ENCODE results near the gene ATP6V0C.
"Not testable (repeated sequence)": the region's sequence is repeated elsewhere in the genome, so short reads cannot be mapped to it uniquely, and the experiment has no call there.

ATP6V0C gene

DNA sequence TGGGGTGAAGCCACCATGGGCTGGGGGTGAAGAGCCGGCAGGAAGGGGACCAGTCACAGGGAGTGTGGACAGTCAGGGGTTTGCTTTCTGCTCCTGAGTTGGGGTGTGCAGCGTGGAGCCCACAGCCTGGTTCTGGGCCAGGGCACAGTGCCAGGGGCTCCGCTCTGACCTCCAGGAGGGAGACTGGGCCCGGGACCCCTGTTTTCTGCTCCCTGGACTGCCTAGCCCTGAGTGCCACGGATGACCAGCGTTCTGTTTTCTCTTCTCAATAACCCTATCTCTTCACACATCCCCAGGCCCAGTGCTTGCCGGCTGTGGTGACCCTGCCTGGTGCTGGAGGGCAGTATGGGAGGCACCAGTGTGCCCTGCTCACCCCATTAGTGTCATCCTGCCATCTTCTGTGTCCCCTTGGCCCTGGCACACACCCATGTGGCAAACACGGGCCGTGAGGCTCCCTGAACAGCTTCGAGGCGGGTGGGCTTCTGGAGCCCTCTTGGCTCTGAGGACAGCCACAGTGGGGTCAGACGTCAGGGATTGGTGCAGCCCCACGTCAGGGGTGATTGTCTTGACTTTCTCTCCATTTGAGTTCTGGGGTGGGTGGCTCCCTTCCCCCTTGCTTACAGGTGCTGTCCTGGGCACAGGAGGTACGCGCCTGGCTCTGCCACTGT, 16.3 kb downstream of the ATP6V0C start:
- no peak for DNase-seq

DNA sequence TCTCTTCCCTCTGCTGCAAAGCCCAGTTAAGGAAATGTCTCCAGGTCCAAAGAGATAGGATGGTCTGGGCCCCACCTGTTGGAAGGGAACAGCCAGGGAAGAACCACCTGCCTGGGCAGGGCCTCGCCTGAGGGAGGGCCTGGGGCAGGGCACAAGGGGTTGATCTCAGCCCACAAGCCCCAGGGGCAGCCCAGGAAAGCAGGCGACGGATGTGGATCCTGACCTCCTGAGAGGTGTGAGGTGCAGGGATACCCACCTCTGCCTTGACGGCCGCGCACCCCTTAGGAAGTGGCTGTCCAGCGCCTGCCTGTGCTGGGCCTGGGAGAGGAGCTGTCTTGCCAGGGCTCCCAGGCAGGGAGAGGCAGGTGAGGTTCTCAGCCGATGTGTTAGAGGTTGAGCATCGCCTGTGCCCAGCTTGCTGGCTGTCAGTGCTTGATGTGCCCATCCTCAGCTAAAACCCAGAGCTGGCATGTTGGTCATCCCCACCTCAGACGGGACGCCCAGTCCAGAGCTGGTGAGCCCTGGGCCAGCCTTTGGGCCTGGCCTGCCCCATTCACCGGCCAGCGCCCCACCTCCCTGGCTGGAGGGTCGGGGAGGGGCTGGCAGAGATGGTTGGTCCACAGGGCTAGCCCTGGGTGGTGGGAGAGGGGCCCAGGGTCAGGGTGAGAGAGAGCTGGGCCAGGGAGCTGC, 17.0 kb downstream of the ATP6V0C start:
- DNase-seq = no peak

- no peak for DNase-seq
These were observed 17.6 kb downstream of the ATP6V0C start, which contains the start of gene CEMP1 for GRCh38 chr16:2531371-2531695. CEMP1 (minus strand) TSS chr16:2531408; CDS start chr16:2531073, 335 bp downstream.

GRCh38 chr16:2531696-2532493, 18.1 kb downstream of the ATP6V0C start:
- DNase-seq = peak; percentile 99

DNA sequence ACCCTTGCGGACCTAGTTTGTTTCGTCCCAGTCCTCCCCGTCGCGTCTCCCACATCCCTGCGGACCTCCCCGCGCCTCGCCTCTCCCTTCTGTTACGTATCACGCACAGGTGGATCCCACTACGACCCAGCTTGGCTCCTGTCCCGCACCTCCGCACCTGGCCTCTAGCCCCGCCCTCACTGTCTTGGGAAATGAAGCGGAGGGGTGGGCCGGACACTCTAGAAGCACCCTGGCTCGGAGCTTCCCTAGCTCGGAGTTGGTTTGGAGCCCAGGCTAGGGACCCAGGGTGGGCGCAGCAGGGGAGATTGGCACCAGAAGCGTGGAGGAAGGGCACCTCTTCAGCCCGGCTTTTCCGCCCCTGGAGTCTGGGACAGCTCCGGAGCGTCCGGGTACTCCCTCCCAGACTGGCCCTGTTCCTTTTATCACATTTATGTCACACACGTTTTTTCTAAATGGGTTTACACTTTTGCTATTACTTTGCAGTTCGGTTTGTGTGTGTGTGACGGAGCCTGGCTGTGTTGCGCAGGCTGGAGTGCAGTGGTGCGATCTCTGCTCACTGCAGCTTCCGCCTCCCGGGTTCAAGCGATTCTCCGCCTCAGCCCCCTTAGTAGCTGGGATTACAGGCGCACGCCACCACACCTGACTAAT, 18.9 kb downstream of the ATP6V0C start:
- DNase-seq = peak; percentile 76

DNA sequence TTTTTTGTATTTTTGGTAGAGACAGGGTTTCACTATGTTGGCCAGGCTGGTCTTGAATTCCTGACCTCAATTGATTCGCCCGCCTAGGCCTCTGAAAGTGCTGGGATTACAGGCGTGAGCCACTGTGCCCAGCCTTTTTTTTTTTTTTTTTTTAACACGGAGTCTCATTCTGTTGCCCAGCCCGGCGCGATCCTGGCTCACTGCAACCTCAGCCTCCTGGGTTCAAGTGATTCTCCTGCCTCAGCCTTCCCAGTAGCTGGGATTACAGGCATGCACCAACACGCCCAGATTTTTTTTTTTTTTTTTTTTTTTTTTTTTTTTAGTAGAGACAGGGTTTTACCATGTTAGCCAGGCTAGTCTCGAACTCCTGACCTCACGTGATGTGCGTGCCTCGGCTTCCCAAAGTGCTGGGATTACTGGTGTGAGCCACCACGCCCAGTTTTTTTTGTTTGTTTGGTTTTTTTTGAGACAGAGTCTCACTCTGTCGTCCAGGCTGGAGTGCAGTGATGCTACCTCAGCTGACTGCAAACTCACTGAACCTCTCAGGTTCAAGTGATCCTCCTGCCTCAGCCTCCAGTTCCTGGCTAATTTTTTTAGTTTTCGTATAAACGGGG, 19.5 kb downstream of the ATP6V0C start:
- DNase-seq = not testable (repeated sequence)

GRCh38 chr16:2533912-2534311, 20.2 kb downstream of the ATP6V0C start:
- DNase-seq = no peak

GRCh38 chr16:2534335-2534734, 20.6 kb downstream of the ATP6V0C start:
- DNase-seq = not testable (repeated sequence)

DNA sequence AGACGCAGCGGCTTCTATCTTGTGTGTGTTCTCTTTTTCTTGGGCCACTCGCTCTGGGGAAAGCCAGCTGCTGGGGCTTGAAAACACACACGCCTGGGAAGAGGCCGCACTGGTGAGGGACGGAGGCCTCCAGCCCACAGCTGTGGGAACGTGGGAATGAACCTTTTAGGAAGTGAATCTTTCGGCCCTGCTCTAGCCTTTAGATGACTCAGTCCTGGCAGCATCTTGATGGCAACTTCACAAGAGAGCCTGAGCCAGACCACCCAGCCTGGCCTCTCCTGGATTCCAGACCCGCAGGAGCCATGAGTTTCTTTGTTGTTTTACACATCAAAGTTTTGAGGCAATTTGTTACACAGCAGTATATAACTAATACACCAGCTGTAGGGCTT, 21.9 kb downstream of the ATP6V0C start:
- DNase-seq = peak; percentile 97

GRCh38 chr16:2537451-2538379, 24.0 kb downstream of the ATP6V0C start, which contains the start of gene PDPK1:
PDPK1 (plus strand) TSS chr16:2538021; CDS start chr16:2538113, 92 bp downstream.
- DNase-seq = peak; percentile 98

GRCh38 chr16:2539192-2539844, 25.6 kb downstream of the ATP6V0C start:
- DNase-seq = not testable (repeated sequence)

DNA sequence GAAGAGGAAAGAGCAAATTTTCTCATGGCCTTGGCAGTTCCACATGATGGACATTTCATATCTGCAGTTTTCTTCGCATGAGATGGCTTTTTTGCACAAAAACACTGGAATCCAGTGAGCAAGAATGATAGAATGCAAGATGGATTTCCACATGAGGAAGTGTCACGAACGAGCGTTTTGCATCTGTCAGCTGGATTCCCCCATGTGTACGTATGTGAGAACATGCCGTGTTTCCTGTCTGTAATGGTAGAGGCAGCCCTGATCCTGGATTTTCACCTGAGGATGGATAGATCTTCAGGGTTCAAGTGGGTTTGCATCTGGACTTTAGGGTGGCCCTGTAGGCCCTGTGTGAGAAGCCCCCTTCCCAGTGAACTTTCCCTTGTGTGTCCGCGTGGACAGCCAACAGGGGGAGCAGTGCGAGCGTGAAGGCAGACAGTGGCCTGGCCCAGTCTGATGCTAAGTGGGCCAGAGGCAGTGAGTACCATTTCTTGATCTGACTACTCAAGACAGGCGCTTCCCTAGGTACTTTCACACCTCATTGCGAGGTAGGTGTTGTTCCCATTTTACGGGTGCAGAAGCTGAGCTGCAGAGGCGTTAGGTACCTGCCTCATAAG, 26.2 kb downstream of the ATP6V0C start:
- DNase-seq = peak; percentile 36

GRCh38 chr16:2540912-2541311, 27.2 kb downstream of the ATP6V0C start:
- not testable (repeated sequence) for DNase-seq

GRCh38 chr16:2541409-2541808, 27.7 kb downstream of the ATP6V0C start:
- DNase-seq = not testable (repeated sequence)

DNA sequence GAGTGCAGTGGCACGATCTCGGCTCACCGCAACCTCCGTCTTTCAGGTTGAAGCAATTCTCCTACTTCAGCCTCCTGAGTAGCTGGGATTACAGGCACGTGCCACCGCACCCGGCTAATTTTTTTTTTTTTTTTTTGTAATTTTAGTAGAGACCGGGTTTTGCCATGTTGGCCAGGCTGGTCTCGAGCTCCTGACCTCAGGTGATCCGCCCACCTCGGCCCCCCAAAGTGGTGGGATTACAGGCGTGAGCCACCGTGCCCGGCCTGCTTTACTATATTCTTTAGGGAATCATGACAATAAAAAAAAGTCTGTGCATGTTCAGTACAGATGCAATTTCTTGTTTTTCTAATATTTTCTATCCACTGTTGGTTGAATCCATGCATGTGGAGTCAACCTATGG, 30.0 kb downstream of the ATP6V0C start:
- not testable (repeated sequence) for DNase-seq

DNA sequence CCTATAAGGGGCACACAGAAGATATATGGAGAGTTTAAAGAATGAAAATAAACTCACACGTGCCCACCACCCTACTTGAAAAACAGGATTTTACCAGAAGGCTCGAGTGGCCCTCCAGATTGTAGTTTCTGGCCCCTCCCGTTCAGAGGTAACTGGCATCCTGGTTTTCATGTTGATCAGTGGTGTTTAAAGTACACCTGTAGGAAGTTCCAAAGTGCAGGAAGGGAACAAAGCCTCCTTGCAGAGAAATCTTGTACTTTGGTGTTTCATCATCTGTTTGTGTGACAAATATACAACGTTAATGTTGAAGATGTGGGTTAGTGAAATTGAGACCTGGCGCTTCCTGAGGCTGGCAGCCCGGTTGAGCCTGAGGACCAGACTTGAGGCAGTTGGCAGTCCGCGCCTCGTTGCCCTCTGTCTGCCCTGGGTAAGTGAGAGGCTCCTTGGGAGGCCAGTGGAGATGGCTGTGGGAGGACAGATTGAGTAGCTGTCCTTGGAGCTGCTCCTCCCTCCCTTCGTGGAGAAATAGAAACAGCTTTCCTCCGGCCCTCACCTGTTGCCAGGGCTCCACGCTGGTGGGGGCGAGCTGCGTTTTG, 36.6 kb downstream of the ATP6V0C start:
- DNase-seq = not testable (repeated sequence)

DNA sequence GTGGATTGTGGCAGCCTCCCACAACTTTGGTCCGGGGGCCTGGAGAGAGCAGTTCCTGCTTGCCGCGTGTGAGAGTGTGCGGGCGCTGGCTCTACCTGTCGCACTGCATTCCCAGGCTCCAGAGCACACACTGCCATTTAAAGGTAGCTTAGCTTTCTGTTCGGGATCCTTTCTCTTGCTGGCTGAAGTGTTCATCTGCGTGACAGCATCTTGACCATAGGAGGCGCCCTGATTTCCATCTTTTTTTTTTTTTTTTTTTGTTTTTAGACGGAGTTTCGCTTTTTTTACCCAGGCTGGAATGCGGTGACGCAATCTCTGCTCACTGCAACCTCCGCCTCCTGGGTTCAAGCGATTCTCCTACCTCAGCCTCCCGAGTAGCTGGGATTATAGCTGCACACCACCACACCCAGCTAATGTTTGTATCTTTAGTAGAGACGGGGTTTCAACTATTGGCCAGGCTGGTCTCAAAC, 37.7 kb downstream of the ATP6V0C start:
- DNase-seq = peak; percentile 26

DNA sequence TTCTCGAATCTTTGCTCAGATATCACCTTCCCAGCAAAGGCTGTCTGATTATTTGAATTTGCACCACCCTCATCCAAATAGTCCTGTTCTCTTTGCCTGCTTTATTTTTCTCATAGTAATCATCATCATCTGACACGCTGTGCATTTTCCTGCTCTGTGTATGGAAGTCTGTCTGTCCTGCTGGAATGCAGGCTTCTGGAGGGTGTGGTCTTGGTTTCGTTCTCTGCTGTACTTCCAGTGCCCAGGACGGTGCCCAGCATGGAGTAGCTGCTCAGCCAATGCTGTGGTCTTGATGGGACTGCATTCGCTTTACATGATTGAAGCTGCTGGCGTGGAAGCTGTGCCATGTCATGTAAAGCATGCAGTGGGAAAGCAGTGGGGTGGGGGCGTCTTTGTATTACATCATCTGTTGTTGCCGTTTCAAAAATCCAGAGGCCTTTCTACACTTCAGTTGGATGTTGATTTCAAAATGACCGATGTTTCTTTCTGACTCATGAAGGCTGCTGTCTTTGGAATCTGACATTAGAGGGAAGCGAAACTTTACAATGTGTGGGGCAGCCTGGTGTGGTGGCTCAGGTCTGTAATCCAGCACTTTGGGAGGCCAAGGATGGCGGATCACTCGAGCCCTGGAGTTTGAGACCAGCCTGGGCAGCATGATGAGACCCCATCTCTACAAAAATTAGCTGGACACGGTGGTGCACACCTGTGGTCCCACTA, 41.1 kb downstream of the ATP6V0C start:
- DNase-seq = not testable (repeated sequence)

- DNase-seq = not testable (repeated sequence)
These were observed 43.4 kb downstream of the ATP6V0C start for GRCh38 chr16:2557150-2557549.
